Measurements from ENCODE around the gene BBOX1.

BBOX1 gene

DNA sequence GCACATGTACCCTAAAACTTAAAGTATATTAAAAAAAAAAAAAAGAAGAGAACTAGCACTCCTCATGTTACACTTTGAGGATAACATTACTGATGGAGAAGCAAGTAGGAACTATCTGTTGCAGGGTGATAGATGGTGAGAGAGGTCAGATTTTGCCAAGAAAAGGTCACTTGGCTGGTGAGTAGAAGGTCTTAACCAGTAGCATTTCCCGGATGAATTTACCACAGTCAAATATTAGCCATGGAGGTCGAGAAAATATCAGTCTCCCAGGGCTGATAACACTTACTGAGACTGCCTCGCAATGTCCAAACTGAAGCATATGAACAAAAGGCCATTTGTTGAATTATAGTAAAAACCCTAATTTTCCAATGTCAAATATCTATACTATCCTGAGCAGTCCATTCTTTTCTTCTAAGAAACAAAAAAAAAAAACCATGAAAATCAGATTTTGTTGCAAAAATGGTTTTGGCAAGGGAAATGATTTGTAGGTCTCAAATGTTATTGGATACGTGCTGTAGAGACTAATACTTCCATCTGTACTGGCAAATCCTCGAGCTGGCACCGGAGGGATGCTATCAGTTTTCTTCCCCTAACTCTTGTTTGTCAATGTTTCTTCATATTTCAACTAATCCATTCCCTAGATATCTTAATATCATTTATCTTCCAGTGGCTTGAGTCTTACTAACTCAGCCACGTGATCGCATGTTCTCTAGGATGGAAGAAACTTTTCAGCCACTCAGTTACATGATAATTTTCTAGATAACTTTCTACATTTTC is 14.5 kb upstream of the BBOX1 start:
- no peak for DNase-seq

DNA sequence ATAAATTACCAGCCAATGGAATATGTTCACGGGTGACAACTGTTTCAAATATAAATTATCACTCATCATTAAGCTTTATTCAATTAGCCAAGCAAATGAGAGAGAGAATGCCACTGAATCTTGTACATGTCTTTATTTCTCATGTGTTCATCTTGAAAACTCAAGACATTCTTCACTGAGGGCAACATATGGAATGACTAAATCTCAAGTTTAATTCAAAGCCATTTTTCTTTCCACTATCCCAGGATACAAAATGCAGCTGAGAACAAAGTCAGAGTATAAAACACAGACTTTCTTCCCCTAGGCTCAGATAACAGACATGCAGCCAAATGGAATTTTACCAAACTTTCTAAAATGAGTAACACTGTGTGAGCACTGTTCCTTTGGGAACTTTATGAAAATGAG is 12.1 kb upstream of the BBOX1 start:
- DNase-seq: no peak

GRCh38 chr11:27029966-27030365 is 10.6 kb upstream of the BBOX1 start:
- DNase-seq: no peak

DNA sequence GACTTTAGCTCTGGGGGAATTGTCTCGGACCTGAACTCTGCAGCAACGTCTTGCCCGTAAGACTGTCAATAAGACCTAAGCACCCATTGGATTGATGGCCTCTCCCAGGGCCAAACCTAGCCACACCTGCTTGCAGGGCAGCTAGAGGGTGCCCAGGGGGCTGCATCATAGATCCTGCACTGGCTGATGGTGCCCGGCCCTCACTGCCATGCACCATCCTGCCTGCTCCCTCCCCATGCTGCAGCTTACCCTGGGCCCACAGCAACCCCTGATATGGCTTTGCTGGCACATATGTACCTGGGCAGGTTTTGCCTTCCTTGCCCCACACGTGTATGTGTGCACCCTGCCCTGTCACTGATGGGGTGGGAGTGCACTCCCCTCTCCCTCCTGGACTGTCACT is 8.9 kb upstream of the BBOX1 start:
- no peak for DNase-seq

GRCh38 chr11:27039873-27040272 is 742 bp upstream of the BBOX1 start:
- DNase-seq: no peak

- no peak for DNase-seq
Observed at GRCh38 chr11:27041141-27041899, 705 bp downstream of the BBOX1 start.

DNA sequence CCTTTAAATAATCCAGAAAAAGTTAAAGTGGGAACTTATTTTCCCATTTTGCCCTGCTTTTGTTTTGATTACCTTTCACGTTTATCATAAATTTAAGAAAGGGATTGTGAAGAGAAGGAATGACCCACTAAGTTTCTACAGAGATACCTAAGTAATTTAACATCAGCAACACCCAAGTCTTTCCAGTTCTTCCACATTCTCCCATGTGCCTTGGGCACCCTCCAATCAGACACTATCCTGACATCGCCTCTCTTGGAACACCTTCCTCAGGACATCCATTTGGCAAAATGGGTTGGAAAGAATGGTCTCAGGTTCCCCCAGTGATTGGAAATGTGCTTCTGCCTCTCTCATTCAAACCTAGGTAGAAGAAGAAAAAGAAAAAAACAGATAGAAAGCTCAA is 6.3 kb downstream of the BBOX1 start:
- no peak for DNase-seq

GRCh38 chr11:27052668-27053067 is 12.1 kb downstream of the BBOX1 start:
- no peak for DNase-seq

- no peak for DNase-seq
Observed at GRCh38 chr11:27055065-27055682, 14.6 kb downstream of the BBOX1 start.

DNA sequence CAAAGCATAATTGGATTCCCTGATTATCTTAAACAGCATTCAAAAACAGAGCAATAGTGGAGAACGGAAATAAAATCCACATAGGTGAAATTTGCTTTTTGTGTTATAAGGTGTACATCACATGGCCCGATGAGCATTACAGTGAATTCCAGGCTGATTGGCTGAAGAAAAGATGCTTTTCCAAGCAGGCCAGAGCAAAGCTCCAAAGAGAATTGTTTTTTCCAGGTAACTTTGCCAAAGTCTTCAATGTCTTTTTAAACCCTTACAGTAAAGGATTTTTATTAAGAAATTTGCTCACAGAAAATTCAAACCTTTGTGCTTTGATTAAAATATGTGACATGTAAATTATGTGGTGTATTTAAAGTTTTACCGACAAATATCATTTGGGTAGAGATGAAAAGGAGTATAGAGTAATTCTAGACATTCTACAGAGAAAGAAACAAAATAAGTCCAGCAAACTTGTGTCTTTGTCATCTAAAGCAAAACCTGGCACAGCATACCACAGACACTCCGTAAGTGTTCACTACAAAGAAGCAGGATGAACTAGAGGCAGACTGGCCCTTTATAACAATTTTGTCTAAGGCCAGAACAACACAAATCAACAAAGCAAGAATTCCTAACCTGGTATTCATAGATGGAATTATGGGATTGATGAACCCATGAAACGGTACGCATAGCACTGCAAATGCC is 16.6 kb downstream of the BBOX1 start:
- DNase-seq: no peak

DNA sequence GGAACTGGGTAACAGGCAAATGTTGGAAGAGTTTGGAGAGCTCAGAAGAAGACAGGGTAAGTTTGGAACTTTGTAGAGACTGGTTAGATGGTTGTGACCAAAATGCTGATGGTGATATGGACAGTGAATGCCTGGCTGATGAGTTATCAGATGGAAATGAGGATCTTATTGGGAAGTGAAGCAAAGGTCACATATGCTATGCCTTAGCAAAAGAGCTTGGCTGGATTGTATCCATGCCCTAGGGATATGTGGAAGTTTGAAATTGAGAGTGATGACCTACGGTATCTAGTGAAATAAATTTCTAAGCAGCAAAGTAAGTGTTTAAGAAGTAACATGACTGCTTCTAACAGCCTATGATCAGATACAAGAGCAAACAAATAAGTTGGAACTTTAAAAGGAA is 17.8 kb downstream of the BBOX1 start:
- no peak for DNase-seq

GRCh38 chr11:27059431-27059830 is 18.8 kb downstream of the BBOX1 start:
- DNase-seq: no peak

GRCh38 chr11:27060816-27061460 is 20.3 kb downstream of the BBOX1 start:
- no peak for DNase-seq

DNA sequence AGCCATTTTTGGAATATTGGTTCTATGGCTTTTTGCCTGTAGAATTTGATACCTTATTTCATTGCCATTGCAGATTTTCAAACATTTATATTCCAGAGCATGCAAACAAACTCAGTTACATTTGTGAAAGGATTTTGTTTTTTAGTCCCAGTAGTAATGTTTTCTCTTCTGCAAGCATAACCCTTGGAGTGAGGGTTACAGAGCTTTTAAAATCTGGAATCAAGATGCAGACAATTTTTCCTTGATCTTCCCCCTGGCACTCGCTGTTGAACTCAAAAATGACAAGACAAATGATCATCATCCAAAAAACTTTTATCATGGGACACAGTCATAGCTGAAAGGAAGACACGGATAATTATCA is 20.8 kb downstream of the BBOX1 start:
- no peak for DNase-seq

- no peak for DNase-seq
Observed at GRCh38 chr11:27064086-27064485, 23.5 kb downstream of the BBOX1 start.

- DNase-seq: no peak
Observed at GRCh38 chr11:27075192-27075591, 34.6 kb downstream of the BBOX1 start.

DNA sequence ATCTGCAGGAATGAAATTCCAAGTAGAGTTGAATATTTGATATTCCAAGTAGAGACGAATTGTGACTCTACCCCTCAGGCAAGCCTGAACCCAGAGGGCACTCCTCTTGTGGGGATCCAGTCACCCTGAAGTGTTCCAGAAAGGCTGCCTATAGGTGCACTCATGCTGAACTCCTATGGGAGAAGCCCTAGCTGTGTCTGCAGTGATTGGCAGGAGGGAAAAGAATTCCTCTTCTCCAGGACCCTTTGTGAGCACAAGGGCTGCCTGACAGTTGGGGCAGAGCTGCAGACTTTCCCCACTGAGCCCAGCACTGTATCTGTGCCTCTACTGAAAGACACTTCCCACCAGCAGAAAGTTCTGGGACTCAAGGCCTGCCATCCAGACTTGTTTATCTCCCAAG is 35.0 kb downstream of the BBOX1 start:
- no peak for DNase-seq

DNA sequence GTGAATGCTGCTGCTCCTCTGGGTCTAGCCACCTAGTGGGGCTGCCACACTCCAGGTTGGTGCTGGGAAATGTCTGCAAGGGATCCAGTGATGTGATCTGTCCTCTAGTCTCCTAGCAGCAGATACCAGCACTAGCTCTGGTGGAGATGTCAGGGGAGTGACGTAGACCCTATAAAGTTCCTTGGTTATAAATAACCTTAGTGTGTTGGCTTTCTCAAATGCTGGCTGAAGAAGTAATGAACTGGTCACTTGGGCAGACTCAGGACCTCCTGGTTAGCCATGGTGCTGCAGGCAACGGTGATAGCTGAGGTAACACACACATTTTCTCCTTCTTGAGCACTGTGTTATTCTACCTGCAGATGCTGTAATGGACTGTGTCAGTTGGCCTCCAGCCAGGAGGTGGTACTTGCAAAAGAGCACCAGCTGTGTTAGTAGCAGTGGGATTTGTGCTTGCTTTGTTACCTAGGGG is 35.5 kb downstream of the BBOX1 start:
- no peak for DNase-seq

DNA sequence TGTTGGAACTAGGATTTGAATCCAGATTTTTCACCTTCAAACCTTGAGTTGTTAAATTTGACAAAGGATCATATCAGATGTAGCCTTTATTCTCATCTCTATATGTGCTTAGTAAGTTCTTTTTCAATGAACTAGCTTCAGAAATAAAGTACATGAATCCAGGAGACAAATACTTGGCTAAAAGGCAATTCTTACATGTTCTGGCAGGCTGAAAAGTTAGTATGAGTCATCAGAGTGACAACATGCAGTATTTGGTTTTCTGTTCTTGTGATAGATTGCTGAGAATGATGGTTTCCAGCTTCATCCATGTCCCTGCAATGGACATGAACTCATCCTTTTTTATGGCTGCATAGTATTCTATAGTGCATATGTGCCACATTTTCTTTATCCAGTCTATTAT is 40.4 kb downstream of the BBOX1 start:
- DNase-seq: no peak

GRCh38 chr11:27083241-27083640 is 42.6 kb downstream of the BBOX1 start:
- no peak for DNase-seq

DNA sequence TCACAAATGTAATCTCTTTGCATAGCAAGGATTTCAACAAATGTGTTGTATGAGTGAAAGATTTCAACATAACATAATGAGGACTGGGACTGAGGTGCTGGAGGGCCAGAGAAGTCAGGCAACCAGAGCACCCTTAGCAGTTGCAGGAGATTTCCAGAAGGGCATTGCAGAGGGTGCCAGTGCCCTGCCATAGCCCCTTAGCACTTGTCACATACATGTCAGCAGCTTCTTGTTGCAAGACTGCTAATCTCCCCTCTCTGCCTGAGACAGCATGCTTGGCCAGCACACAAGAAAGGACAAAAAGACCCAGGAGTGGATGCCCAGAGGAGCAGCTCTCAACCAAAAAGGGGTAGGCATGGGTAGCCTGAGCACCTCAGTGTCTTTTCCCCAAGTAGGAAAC is 43.2 kb downstream of the BBOX1 start:
- no peak for DNase-seq

- DNase-seq: no peak
Observed at GRCh38 chr11:27084518-27084917, 43.9 kb downstream of the BBOX1 start.

- DNase-seq: no peak
Observed at GRCh38 chr11:27085111-27085510, 44.5 kb downstream of the BBOX1 start.
